GM10266 (cell line): ENCODE data around the gene KRTAP10-10.
"Not testable (repeated sequence)": the region's sequence is repeated elsewhere in the genome, so short reads cannot be mapped to it uniquely, and the experiment has no call there.

ENCODE experiments used
- DNase-seq: peaks from one replicate; pipeline ENCODE4 v3.0.0; 2012; ENCODE audit errors: extremely low spot score
- TF ChIP-seq, protein P1 (sequence below): IDR thresholded peaks from 2 replicates; pipeline ENCODE4 v1.5.1; 2012; ENCODE audit warnings: mild to moderate bottlenecking, low read depth; ENCODE audit not compliant: control insufficient read depth, insufficient read depth; ENCODE audit errors: missing control alignments

Gene KRTAP10-10

GRCh38 chr21:44601596-44602462, 35.3 kb upstream of the KRTAP10-10 start:
- DNase-seq: no peak
- TF ChIP-seq, protein P1, sequence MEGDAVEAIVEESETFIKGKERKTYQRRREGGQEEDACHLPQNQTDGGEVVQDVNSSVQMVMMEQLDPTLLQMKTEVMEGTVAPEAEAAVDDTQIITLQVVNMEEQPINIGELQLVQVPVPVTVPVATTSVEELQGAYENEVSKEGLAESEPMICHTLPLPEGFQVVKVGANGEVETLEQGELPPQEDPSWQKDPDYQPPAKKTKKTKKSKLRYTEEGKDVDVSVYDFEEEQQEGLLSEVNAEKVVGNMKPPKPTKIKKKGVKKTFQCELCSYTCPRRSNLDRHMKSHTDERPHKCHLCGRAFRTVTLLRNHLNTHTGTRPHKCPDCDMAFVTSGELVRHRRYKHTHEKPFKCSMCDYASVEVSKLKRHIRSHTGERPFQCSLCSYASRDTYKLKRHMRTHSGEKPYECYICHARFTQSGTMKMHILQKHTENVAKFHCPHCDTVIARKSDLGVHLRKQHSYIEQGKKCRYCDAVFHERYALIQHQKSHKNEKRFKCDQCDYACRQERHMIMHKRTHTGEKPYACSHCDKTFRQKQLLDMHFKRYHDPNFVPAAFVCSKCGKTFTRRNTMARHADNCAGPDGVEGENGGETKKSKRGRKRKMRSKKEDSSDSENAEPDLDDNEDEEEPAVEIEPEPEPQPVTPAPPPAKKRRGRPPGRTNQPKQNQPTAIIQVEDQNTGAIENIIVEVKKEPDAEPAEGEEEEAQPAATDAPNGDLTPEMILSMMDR: no peak

DNA sequence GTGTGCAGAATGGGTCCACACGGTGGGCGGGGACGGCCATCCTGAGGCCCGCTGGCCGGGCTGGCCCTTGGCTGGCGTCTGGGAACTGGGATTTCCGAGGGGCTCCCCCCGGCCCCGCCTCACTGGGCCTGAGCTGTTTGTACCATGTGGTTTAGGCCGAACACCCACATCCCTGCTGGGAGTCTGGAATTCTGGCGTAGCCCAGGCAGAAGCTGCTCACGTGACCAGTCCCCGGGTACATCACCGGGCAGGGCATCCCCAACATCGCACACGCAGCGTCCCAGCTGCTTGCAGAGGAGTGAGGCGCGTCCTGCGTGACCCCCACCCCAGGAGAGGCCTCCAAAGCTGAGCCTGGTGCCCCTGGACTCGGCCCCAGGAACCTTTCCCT, 34.7 kb upstream of the KRTAP10-10 start:
- TF ChIP-seq, protein P1: no peak
- no peak for DNase-seq

- TF ChIP-seq, protein P1: no peak
- no peak for DNase-seq
These were observed 33.9 kb upstream of the KRTAP10-10 start for GRCh38 chr21:44603109-44603875.

- TF ChIP-seq, protein P1: no peak
- DNase-seq: no peak
These were observed 33.2 kb upstream of the KRTAP10-10 start for GRCh38 chr21:44603911-44604310.

DNA sequence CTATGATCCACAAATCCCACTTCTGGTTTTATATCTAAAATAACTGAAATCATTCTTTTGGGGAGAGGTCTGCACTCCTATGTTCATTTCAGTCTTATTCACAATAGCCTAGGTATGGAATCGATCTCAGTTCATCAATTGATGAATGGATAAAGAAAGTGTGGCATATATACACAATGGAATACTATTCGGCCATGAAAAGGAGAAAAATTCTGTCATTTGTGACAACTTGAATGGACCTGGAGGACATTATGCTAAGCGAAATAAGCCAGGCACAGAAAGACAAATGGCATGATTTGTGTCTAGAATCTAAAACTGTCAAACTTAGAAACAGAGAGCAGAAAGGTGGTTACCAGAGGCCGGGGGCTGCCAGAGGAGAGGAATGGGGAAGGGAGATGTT, 30.7 kb upstream of the KRTAP10-10 start:
- TF ChIP-seq, protein P1: no peak
- no peak for DNase-seq

DNA sequence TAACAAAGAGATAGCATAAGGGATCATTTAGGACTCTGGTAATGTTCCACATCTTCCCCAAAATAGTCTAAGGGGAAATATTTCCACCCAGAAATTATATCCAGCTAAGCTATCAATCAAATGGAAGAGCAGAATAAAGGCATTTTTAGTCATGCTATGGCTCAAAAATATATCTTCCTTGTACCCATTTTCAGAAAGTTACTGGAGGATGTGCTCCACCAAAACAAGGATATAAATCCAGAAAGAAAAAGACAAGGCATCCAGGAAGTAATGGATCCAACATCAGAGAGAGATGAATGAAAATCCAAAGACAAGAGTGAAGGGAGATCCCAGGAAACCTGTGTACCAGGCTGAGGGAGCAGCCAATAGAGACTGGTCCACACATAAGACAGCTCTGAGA, 28.0 kb upstream of the KRTAP10-10 start:
- TF ChIP-seq, protein P1: no peak
- DNase-seq: no peak

GRCh38 chr21:44610157-44610843, 26.9 kb upstream of the KRTAP10-10 start:
- not testable (repeated sequence) for DNase-seq
